Measurements from ENCODE around the gene LPP.

LPP gene

DNA sequence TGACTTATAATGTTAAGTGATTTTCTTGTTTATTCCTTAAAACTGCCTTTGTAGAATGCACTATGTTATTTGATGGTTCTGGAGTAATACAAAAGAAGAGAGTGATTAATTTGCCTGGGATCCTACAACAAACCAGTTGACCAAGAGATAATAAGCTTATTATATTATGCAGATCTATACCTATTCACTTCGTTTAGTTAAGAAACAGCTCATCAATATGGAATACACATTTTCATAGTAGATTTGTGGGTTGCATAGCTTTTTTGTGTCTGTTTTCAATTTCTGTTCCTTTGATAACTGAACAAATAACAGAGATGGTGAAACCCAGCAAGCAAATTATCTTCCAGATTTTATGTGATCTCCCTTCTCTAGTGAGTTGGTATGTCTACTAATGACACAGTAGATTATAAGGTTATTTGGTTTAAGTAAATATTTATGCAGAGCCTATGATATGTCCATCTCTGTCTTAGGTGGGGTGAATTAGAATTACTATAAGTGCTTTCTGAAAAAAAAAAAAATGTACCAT, 574.5 kb downstream of the LPP start:
- DNase-seq (ENCODE audit: extremely low read depth, low read depth), result no peak
- no peak overlapping the region for H3K4me3 ChIP-seq (replicated peaks; ENCODE audit: low read depth, low read length)
- TF ChIP-seq, protein P1, sequence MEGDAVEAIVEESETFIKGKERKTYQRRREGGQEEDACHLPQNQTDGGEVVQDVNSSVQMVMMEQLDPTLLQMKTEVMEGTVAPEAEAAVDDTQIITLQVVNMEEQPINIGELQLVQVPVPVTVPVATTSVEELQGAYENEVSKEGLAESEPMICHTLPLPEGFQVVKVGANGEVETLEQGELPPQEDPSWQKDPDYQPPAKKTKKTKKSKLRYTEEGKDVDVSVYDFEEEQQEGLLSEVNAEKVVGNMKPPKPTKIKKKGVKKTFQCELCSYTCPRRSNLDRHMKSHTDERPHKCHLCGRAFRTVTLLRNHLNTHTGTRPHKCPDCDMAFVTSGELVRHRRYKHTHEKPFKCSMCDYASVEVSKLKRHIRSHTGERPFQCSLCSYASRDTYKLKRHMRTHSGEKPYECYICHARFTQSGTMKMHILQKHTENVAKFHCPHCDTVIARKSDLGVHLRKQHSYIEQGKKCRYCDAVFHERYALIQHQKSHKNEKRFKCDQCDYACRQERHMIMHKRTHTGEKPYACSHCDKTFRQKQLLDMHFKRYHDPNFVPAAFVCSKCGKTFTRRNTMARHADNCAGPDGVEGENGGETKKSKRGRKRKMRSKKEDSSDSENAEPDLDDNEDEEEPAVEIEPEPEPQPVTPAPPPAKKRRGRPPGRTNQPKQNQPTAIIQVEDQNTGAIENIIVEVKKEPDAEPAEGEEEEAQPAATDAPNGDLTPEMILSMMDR (IDR thresholded peaks at IDR 0.05; ENCODE audit: low read depth, low read length, missing control alignments), result no peak

DNA sequence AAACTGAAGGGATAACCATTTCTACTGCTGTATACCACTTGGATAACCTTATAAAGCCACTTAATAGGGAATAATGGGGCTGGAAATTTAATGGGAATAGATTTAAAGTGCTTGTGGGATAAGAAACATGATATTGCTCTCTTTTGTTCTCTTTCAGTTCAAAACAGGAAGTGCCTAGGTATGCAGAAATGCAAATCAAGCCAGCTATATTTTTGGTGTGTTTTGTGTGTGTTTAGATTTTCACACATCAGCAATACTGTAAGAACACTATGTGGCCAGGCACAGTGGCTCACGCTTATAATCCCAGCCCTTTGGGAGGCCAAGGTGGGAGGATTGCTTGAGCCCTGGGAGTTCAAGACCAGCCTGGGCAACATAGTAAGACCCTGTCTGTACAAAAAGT, 575.5 kb downstream of the LPP start:
- DNase-seq (ENCODE audit: extremely low read depth, low read depth), result no peak
- TF ChIP-seq, protein P1 (IDR thresholded peaks at IDR 0.05; ENCODE audit: low read depth, low read length, missing control alignments), result no peak
- H3K4me3 ChIP-seq (replicated peaks; ENCODE audit: low read depth, low read length), result no peak overlapping the region

DNA sequence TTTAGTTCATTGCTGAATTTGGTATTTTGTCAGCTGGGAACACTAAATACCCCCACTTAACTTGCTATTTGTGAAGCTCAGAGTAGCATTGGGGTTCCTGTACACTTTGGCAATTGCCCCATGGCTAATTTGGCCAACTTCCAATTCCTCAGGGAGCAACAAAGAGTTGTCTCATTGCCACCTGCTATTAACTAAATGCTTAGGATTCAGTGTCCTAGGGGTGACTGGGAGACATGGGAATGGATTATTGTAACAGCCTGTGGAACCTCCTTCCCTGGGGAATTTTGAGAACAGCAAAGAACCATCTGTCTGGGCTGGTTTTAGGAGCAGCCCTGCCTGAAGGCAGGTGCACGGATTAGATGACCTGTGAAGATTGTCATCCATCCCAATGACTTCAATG, 580.4 kb downstream of the LPP start:
- no peak for DNase-seq (ENCODE audit: extremely low read depth, low read depth)
- no peak overlapping the region for H3K4me3 ChIP-seq (replicated peaks; ENCODE audit: low read depth, low read length)
- TF ChIP-seq, protein P1 (IDR thresholded peaks at IDR 0.05; ENCODE audit: low read depth, low read length, missing control alignments), result no peak

DNA sequence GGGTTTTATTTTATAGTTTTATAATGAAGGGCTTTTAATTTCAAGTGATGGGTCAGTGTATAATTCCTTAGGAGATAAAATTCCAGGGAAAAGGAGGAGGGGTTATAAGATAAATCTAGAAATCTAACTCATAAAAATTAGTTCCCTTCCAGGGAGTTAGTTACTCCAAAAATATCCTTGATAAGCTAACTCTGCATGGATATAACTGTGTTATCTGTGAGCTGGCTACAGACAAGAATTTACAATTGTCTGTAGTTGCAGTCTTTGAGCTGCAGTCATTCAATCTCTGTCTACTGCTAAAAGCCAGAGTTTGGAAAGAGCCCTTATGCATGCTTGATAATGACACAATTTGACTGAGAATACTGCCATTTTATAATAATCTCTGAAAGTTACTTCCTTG, 585.6 kb downstream of the LPP start:
- TF ChIP-seq, protein P1 (IDR thresholded peaks at IDR 0.05; ENCODE audit: low read depth, low read length, missing control alignments), result no peak
- no peak overlapping the region for H3K4me3 ChIP-seq (replicated peaks; ENCODE audit: low read depth, low read length)
- DNase-seq (ENCODE audit: extremely low read depth, low read depth), result no peak

DNA sequence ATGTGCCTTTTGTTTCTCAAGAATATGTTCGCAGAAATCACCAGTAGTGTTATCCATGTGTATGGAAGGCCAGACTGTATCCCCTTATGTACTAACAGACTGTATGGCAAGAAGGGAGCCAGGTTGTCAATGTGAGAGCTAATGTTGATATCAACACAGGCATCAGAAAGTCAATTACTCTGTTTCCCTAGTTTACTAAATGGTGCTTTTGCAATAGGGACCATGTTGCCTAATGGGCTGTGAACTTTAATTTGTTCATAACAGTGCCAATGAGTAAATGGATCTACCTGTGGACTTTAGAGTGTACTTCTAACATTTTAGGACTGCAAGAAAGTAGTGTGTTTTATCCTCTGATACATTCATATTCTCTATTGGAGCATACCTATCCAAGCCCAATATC, 586.1 kb downstream of the LPP start:
- DNase-seq (ENCODE audit: extremely low read depth, low read depth), result no peak
- TF ChIP-seq, protein P1 (IDR thresholded peaks at IDR 0.05; ENCODE audit: low read depth, low read length, missing control alignments), result no peak
- H3K4me3 ChIP-seq (replicated peaks; ENCODE audit: low read depth, low read length), result no peak overlapping the region

DNA sequence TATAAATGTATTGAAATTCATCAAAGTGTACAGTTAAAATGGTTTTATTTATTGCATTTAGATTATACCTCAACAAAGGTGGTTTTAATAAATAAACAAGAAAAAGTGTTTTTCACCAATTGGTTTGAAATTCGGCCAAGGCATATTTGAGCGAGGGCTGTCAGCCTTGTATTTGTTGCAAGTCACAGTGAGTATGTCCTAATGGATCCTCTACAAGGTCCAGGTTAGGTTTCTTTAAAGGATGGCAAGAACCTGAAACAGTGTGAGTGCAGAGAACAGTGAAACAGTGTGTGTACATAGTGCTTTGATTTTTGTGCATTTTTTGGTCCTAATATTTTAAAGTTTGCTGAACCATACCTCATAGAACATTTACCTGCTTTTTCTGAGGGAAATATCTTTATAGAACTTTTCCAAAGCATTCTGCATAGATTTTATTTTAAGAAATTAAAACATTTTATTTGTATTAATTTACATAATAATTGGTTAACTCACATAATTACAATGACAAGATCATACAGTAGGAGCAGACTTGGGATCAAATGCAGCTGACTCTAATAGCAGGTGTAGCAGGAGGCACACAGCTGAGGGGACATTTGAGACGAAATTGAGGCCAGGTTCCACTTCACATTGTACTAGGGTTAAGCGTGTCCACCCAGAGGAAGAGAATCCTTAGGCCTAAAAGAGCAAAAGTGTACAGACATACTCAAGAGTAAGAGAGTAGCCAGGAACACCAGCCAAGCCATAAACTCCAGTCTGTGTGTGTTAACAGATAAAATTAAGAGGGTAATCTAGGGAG, 589.0 kb downstream of the LPP start:
- H3K4me3 ChIP-seq (replicated peaks; ENCODE audit: low read depth, low read length), result no peak overlapping the region
- no peak for DNase-seq (ENCODE audit: extremely low read depth, low read depth)
- TF ChIP-seq, protein P1 (IDR thresholded peaks at IDR 0.05; ENCODE audit: low read depth, low read length, missing control alignments), result no peak
